K562 (cell line): ENCODE measurements around the gene CFAP298. TPM values are rescaled to one million over a fixed set of nuclear protein-coding genes. Genes with fewer than 3 reads are reported as not detected.
"Not testable (repeated sequence)": the region's sequence is repeated elsewhere in the genome, so short reads cannot be mapped to it uniquely, and the experiment has no call there.

Experiments
- ATAC-seq: fragments of 200-7000 bp; cut with Tn5 transposase; 3 replicates; pipeline ENCODE4 v1.9.1; 2020; ENCODE audit warnings: moderate library complexity
- BruUV-seq: library from RNA; stranded (reverse); fragments of 400-500 nt; replicated peaks from 2 replicates; lab custom pipeline; 2021; lab: Mats Ljungman, UMichigan
- CTCF ChIA-PET: fragments of 300-600 bp; formaldehyde crosslinking; extraction: SDS; loops from one replicate; lab custom pipeline; 2021; ENCODE audit warnings: low intra/inter-chr PET ratio; lab: Yijun Ruan, JAX
- POLR2A ChIA-PET: fragments of 300-600, 350-650 bp; sonication (Branson Sonifier 250); formaldehyde crosslinking; extraction: SDS; loops from one replicate; lab custom pipeline; 2021; ENCODE audit warnings: antibody characterized with exemption, inconsistent platforms; lab: Yijun Ruan, JAX
- DNase-seq, 4 experiments: peaks; one replicate each; pipeline versions ENCODE4 v3.0.0 to v3.0.0-alpha.2; 2011 to 2018; ENCODE audit warnings: low spot score in 3 of 4, mixed read lengths in 3 of 4; ENCODE audit errors: extremely low read depth in 1 of 4
- FAIRE-seq: peaks from 2 replicates; lab custom pipeline; 2011; peaks lifted over from hg19 to GRCh38; lab: Jason Lieb, UNC
- H2AFZ ChIP-seq: 2 replicates; pipeline ENCODE4 v1.6.0; 2011; ENCODE audit warnings: low read depth, low read length, control low read depth, inconsistent platforms
- H3K27ac ChIP-seq: fragments of 200-600 bp; 3 replicates; pipeline ENCODE4 v1.8.0; 2011; ENCODE audit warnings: low read depth, mild to moderate bottlenecking, control low read depth, inconsistent platforms, low read length, moderate library complexity, mixed read lengths; ENCODE audit errors: extremely low read depth
- H3K27me3 ChIP-seq, 2 experiments: fragments of 300-600 bp in 1 of 2; 2 replicates in 1 of 2; 3 replicates in 1 of 2; pipeline versions ENCODE4 v1.6.0 to v1.8.0; 2011; ENCODE audit warnings: inconsistent platforms in 2 of 2, low read length in 2 of 2, mild to moderate bottlenecking in 1 of 2, mixed read lengths in 1 of 2, moderate library complexity in 1 of 2; ENCODE audit not compliant: control insufficient read depth in 2 of 2, insufficient read depth in 2 of 2
- H3K36me3 ChIP-seq: fragments of 300-600 bp; 3 replicates; pipeline ENCODE4 v1.8.0; 2011; ENCODE audit warnings: mild to moderate bottlenecking, low read length, inconsistent platforms; ENCODE audit not compliant: control insufficient read depth, insufficient read depth
- H3K4me1 ChIP-seq, 2 experiments: fragments of 200-600 bp in 1 of 2; replicated peaks in 1 of 2; 2 replicates in 1 of 2; 3 replicates in 1 of 2; pipeline versions ENCODE4 v1.5.1 to v1.8.0; 2011; ENCODE audit warnings: inconsistent platforms in 2 of 2, low read length in 2 of 2, mild to moderate bottlenecking in 1 of 2, mixed read lengths in 1 of 2, moderate library complexity in 1 of 2; ENCODE audit not compliant: control insufficient read depth in 2 of 2, insufficient read depth in 2 of 2
- H3K4me2 ChIP-seq: 2 replicates; pipeline ENCODE4 v1.6.1; 2011; ENCODE audit warnings: low read length, control low read depth, inconsistent platforms, mixed read lengths; ENCODE audit not compliant: insufficient read depth
- H3K4me3 ChIP-seq: fragments of 200-600 bp; sonication (generic), shearing (Covaris generic); 2 replicates; pipeline ENCODE4 v1.5.1; 2016; ENCODE audit warnings: control low read depth, inconsistent platforms
- H3K79me2 ChIP-seq: fragments of 200-600 bp; 3 replicates; pipeline ENCODE4 v1.8.0; 2011; ENCODE audit warnings: low read length, inconsistent platforms; ENCODE audit not compliant: control insufficient read depth, insufficient read depth
- H3K9ac ChIP-seq, 2 experiments: 2 replicates each; pipeline versions ENCODE4 v1.6.0 to v1.6.1; 2011; ENCODE audit warnings: low read depth in 2 of 2, low read length in 2 of 2, control low read depth in 1 of 2, inconsistent platforms in 1 of 2, mild to moderate bottlenecking in 1 of 2, mixed read lengths in 1 of 2; ENCODE audit not compliant: insufficient read depth in 1 of 2
- H3K9me1 ChIP-seq: one replicate; pipeline ENCODE4 v1.6.0; 2011; ENCODE audit warnings: inconsistent platforms, mild to moderate bottlenecking, low read length, moderate library complexity; ENCODE audit not compliant: control insufficient read depth, insufficient read depth
- H3K9me3 ChIP-seq: replicated peaks from 2 replicates; pipeline ENCODE4 v1.5.1; 2011; ENCODE audit warnings: low read depth, low read length, inconsistent platforms; ENCODE audit not compliant: control insufficient read depth, insufficient read depth
- H4K20me1 ChIP-seq: replicated peaks from 2 replicates; pipeline ENCODE4 v1.6.1; 2011; ENCODE audit warnings: low read length, inconsistent platforms, mixed read lengths; ENCODE audit not compliant: control insufficient read depth, insufficient read depth
- C11orf30 ChIP-seq: fragments of 450-650 bp; IDR thresholded peaks from 2 replicates; pipeline ENCODE4 v1.6.1; 2016; ENCODE audit warnings: low read depth, mild to moderate bottlenecking
- CSDE1 ChIP-seq, 2 experiments: fragments of 450-650 bp; IDR thresholded peaks; 2 replicates each; pipeline ENCODE4 v1.6.1; 2016; ENCODE audit warnings: mild to moderate bottlenecking in 1 of 2
- KDM1A ChIP-seq, 2 experiments: fragments of 450-650 bp; IDR thresholded peaks; 2 replicates each; pipeline ENCODE4 v1.6.1; 2016; ENCODE audit warnings: mild to moderate bottlenecking in 2 of 2
- MAFG ChIP-seq: fragments of 450-650 bp; conservative IDR thresholded peaks from 2 replicates; pipeline ENCODE4 v1.6.1; 2016; ENCODE audit warnings: missing genetic modification characterization, missing compliant biosample characterization
- RBM25 ChIP-seq: fragments of 200-400 bp; formaldehyde crosslinking; IDR thresholded peaks from 2 replicates; pipeline ENCODE4 v1.6.1; 2018; ENCODE audit warnings: low read length, low read depth, moderate library complexity; ENCODE audit not compliant: severe bottlenecking
- ZNF146 ChIP-seq: IDR thresholded peaks from one replicate; pipeline ENCODE4 v1.6.1; 2018; ENCODE audit warnings: missing compliant biosample characterization; ENCODE audit not compliant: unreplicated experiment
- ZNF224 ChIP-seq: sonication (generic); formaldehyde crosslinking; IDR thresholded peaks from 2 replicates; pipeline ENCODE4 v1.8.0; 2022; ENCODE audit warnings: mild to moderate bottlenecking, missing genetic modification reagents
- ZNF316 ChIP-seq: fragments of 450-650 bp; IDR thresholded peaks from 2 replicates; pipeline ENCODE4 v1.6.1; 2016
- WGBS: fragments of 100-300 bp; shearing (Covaris generic); methylation state at CpG from one replicate; pipeline ENCODE4 v1.1.6; 2016; ENCODE audit warnings: low coverage, mixed read lengths; ENCODE audit not compliant: insufficient coverage; ENCODE audit errors: missing lambda C conversion rate; 5-methylcytosine and 5-hydroxymethylcytosine counted together
- in situ Hi-C: fragments of 300-500 bp; cut with MboI; formaldehyde crosslinking; loops from 4 replicates; pipeline ENCODE4 v1.15.0; 2018; ENCODE audit warnings: inconsistent platforms, mixed read lengths
- intact Hi-C: fragments of 100-400 bp; cut with micrococcal nuclease; formaldehyde crosslinking; loops from 2 replicates; pipeline ENCODE4 v1.14.2; 2022
- polyA plus RNA-seq, 8 experiments: library from polyadenylated mRNA; depleted of rRNA in 4 of 8; stranded (reverse) in 5 of 8; unstranded in 3 of 8; fragments of >200 nt; fragmentation: Nextera tagmentation in 2 of 8; fragmentation: Illumina TruSeq in 1 of 8; extraction: Ambion mirVana in 2 of 8; extraction: Trizol in 1 of 8; gene quantifications; 2 replicates each; pipeline versions ENCODE4 v1.2.1 to v1.2.3, GENCODE V29; 2011 to 2014; ENCODE audit warnings: inconsistent platforms in 1 of 8, missing spikeins in 1 of 8
- total RNA-seq, 7 experiments: library from RNA; depleted of rRNA in 6 of 7; stranded (reverse); fragments of >200 nt in 6 of 7; fragmentation: Illumina TruSeq in 2 of 7; extraction: Trizol in 2 of 7; gene quantifications; 2 replicates each; pipeline versions ENCODE4 v1.2.1 to v1.2.3, GENCODE V29; 2011 to 2021; ENCODE audit warnings: low replicate concordance in 1 of 7

The CFAP298 gene
- total and polyA plus RNA-seq, 9 of the 15 experiments (the other 6 are each of a cell fraction or from before 2014, with no cell fraction given), result 31.4 to 178 (median 89.7) TPM

- in situ Hi-C loops, result no loop called here
- intact Hi-C loops, result no loop called here
- WGBS, result 53% methylated on average over 3 of the region's 3 CpGs
- no TSS peak for BruUV-seq
- H3K4me2 ChIP-seq, result no peak overlapping the region
- DNase-seq, result no peak
- peak; percentile 67 for TF ChIP-seq ZNF146 (CRISPR knock-in tag)
- no peak for TF ChIP-seq ZNF224
- no peak for TF ChIP-seq CSDE1 (IDR thresholded peaks at IDR 0.05)
- peak in 1 of 2 experiments; percentile 7; a peak in 1 of 4 replicates for TF ChIP-seq KDM1A (IDR thresholded peaks at IDR 0.05)
- TF ChIP-seq RBM25, result peak; percentile 9
- FAIRE-seq, result no peak
- POLR2A ChIA-PET, result interaction anchor here (2.3 kb wide), 1 partner anchor 14 kb away, joined by 7 read pairs; the partner anchor contains the start of gene CFAP298
- H3K27ac ChIP-seq, result no peak overlapping the region
- no peaks in the 10 kb centered on the region for H3K9me1 ChIP-seq
- H2AFZ ChIP-seq, result no peak overlapping the region
- H3K36me3 ChIP-seq, result peaks cover 19% of the 10 kb centered on the region; the same call in 2 of the 3 replicates
- H4K20me1 ChIP-seq, result no peaks in the 10 kb centered on the region
- no peak for ATAC-seq
- H3K9me3 ChIP-seq, result no peaks in the 10 kb centered on the region
- H3K4me1 ChIP-seq, result peaks cover 2% of the 10 kb centered on the region in 2 experiments; a peak in 1 of 5 replicates
- H3K4me3 ChIP-seq, result no peak overlapping the region
- no peaks in the 10 kb centered on the region for H3K79me2 ChIP-seq
- CTCF ChIA-PET, result no interaction called here
- no peaks in the 10 kb centered on the region for H3K27me3 ChIP-seq
- no peak overlapping the region for H3K9ac ChIP-seq
Measured at GRCh38 chr21:32626621-32627196, 14.5 kb upstream of the CFAP298 start.

- H4K20me1 ChIP-seq, CTCF ChIA-PET, intact Hi-C loops, POLR2A ChIA-PET, H3K4me2 ChIP-seq, H3K79me2 ChIP-seq, H3K4me3 ChIP-seq, BruUV-seq, DNase-seq, H3K9ac ChIP-seq, H3K9me3 ChIP-seq, H3K36me3 ChIP-seq, FAIRE-seq, H3K4me1 ChIP-seq, H3K27ac ChIP-seq, ATAC-seq, H3K27me3 ChIP-seq, in situ Hi-C loops, H3K9me1 ChIP-seq: not testable (repeated sequence)
- H2AFZ ChIP-seq, result peak overlapping the region; percentile 72
- 46% methylated on average over 6 of the region's 6 CpGs for WGBS
- peak; percentile 62 for TF ChIP-seq C11orf30
- peak; percentile 40; the same call in 1 of the 2 replicates for TF ChIP-seq MAFG (tag)
- peak; percentile 58 for TF ChIP-seq ZNF316
Measured at GRCh38 chr21:32618218-32618617, 6.0 kb upstream of the CFAP298 start.
